A549 (cell line): ENCODE results near the gene CPNE7. TPM values are rescaled to one million over a fixed set of nuclear protein-coding genes. Genes with fewer than 3 reads are reported as not detected.

Experiments
- ATAC-seq, 2 experiments: fragments of 200-7000 bp in 1 of 2; fragments of >200 bp in 1 of 2; cut with Nextera tagmentation in 1 of 2; cut with Tn5 transposase in 1 of 2; 3 replicates each; pipeline versions ENCODE4 v1.8.0 to v1.9.1; 2018 to 2020; ENCODE audit warnings: mild to moderate bottlenecking in 1 of 2, moderate library complexity in 1 of 2
- CTCF ChIA-PET: fragments of 300-600 bp; sonication (Branson Sonifier 250); formaldehyde crosslinking; extraction: SDS; loops from one replicate; lab custom pipeline; 2021; ENCODE audit warnings: antibody characterized with exemption, inconsistent platforms; lab: Yijun Ruan, JAX
- POLR2A ChIA-PET: fragments of 350-600 bp; formaldehyde crosslinking; extraction: SDS; loops from one replicate; lab custom pipeline; 2021; ENCODE audit warnings: antibody characterized with exemption, inconsistent platforms; lab: Yijun Ruan, JAX
- DNase-seq, 2 experiments: peaks; one replicate each; pipeline versions ENCODE4 v3.0.0 to v3.0.0-alpha.2; 2011 to 2016; ENCODE audit warnings: low read depth in 1 of 2, low spot score in 1 of 2
- FAIRE-seq: peaks from 2 replicates; lab custom pipeline; 2011; peaks lifted over from hg19 to GRCh38; lab: Jason Lieb, UNC
- H3K27ac ChIP-seq, 2 experiments: fragments of >200 bp; sonication (Bioruptor Twin); formaldehyde crosslinking; 3 replicates each; pipeline ENCODE4 v1.5.1; 2016 to 2017
- H3K4me1 ChIP-seq: fragments of >200 bp; sonication (Bioruptor Twin); formaldehyde crosslinking; 3 replicates; pipeline ENCODE4 v1.6.1; 2016
- H3K4me2 ChIP-seq: fragments of >200 bp; sonication (Bioruptor Twin); formaldehyde crosslinking; 3 replicates; pipeline ENCODE4 v1.6.1; 2016
- H3K4me3 ChIP-seq: fragments of >200 bp; sonication (Bioruptor Twin); formaldehyde crosslinking; 3 replicates; pipeline ENCODE4 v1.5.1; 2016
- H3K9me3 ChIP-seq: fragments of >200 bp; sonication (Bioruptor Twin); formaldehyde crosslinking; 3 replicates; pipeline ENCODE4 v1.6.1; 2016
- CHD4 ChIP-seq: fragments of 200-600 bp; sonication (generic); IDR thresholded peaks from 2 replicates; pipeline ENCODE4 v1.6.1; 2016; ENCODE audit warnings: antibody characterized with exemption, mild to moderate bottlenecking, borderline replicate concordance
- CTCF ChIP-seq: fragments of >200 bp; sonication (Bioruptor Twin); formaldehyde crosslinking; IDR thresholded peaks from 3 replicates; pipeline ENCODE4 v1.5.1; 2016
- EHMT2 ChIP-seq: fragments of 200-600 bp; sonication (generic); IDR thresholded peaks from 2 replicates; pipeline ENCODE4 v1.6.1; 2016; ENCODE audit warnings: antibody characterized with exemption, low read depth, mild to moderate bottlenecking, moderate library complexity
- EP300 ChIP-seq, 2 experiments: fragments of >200 bp; sonication (Bioruptor Twin); formaldehyde crosslinking; IDR thresholded peaks; 2 replicates in 1 of 2; 3 replicates in 1 of 2; pipeline ENCODE4 v1.6.1; 2016 to 2017
- ESRRA ChIP-seq: fragments of 150-350 bp; IDR thresholded peaks from 2 replicates; pipeline ENCODE4 v1.6.1; 2014; ENCODE audit warnings: mild to moderate bottlenecking, low read length, borderline replicate concordance
- HEYL ChIP-seq: fragments of 250-450 bp; sonication (Bioruptor Pico); IDR thresholded peaks from 2 replicates; pipeline ENCODE4 v1.8.0; 2021; ENCODE audit warnings: mild to moderate bottlenecking, moderate library complexity
- HOXB5 ChIP-seq: fragments of 250-450 bp; sonication (Bioruptor Pico); IDR thresholded peaks from 2 replicates; pipeline ENCODE4 v1.5.0; 2020; ENCODE audit warnings: mild to moderate bottlenecking, moderate library complexity
- KDM1A ChIP-seq: fragments of 200-600 bp; sonication (generic); IDR thresholded peaks from 2 replicates; pipeline ENCODE4 v1.6.1; 2016; ENCODE audit warnings: low read depth, mild to moderate bottlenecking
- KDM5A ChIP-seq: fragments of 200-600 bp; sonication (generic); IDR thresholded peaks from 2 replicates; pipeline ENCODE4 v1.6.1; 2016; ENCODE audit warnings: antibody characterized with exemption, mild to moderate bottlenecking
- MAFK ChIP-seq: fragments of 450-650 bp; IDR thresholded peaks from 2 replicates; pipeline ENCODE4 v1.6.1; 2014; ENCODE audit not compliant: partially characterized antibody
- NFE2L2 ChIP-seq: fragments of 150-350 bp; conservative IDR thresholded peaks from 2 replicates; pipeline ENCODE4 v1.6.1; 2014; ENCODE audit warnings: low read length
- POLR2A ChIP-seq: IDR thresholded peaks from 2 replicates; pipeline ENCODE4 v1.6.1; 2012; ENCODE audit warnings: mild to moderate bottlenecking, low read length
- POLR2AphosphoS2 ChIP-seq: conservative IDR thresholded peaks from 2 replicates; pipeline ENCODE4 v1.6.1; 2012; ENCODE audit warnings: low read length, improper control_type of control experiment, inconsistent platforms
- RCOR1 ChIP-seq: fragments of 150-350 bp; IDR thresholded peaks from 2 replicates; pipeline ENCODE4 v1.6.1; 2014; ENCODE audit warnings: antibody characterized with exemption, low read length, low read depth
- ZSCAN20 ChIP-seq: fragments of 250-450 bp; sonication (Bioruptor Pico); IDR thresholded peaks from 2 replicates; pipeline ENCODE4 v1.8.0; 2022; ENCODE audit warnings: mild to moderate bottlenecking, moderate library complexity
- WGBS: methylation state at CpG from one replicate; pipeline ENCODE4 v1.1.6; 2017; ENCODE audit errors: missing lambda C conversion rate; 5-methylcytosine and 5-hydroxymethylcytosine counted together
- polyA plus RNA-seq, 4 experiments: library from polyadenylated mRNA; depleted of rRNA in 3 of 4; stranded (reverse); fragments of >200 nt; fragmentation: RNase III in 1 of 4; extraction: RNeasy Plus Mini Kit Qiagen cat#74134 plus additional on column Dnase treatment in 1 of 4; gene quantifications; 2 replicates in 3 of 4; 3 replicates in 1 of 4; pipeline ENCODE4 v1.2.3, GENCODE V29; 2011 to 2017
- TF ChIP-seq, protein P1 (sequence below): fragments of 450-650 bp; IDR thresholded peaks from 2 replicates; pipeline ENCODE4 v1.6.1; 2014; ENCODE audit warnings: antibody characterized with exemption
- TF ChIP-seq, protein P2 (sequence below): fragments of 250-450 bp; sonication (Bioruptor Pico); IDR thresholded peaks from 2 replicates; pipeline ENCODE4 v1.5.0; 2020; ENCODE audit warnings: low read depth, mild to moderate bottlenecking, moderate library complexity
- TF ChIP-seq, protein P3 (sequence below): IDR thresholded peaks from 2 replicates; pipeline ENCODE4 v1.6.1; 2012; ENCODE audit warnings: low read depth, borderline replicate concordance

The CPNE7 gene
- polyA plus RNA-seq, 2 of the 4 experiments (the other 2 are of a cell fraction) = 22.8 to 45.2 TPM

- TF ChIP-seq ESRRA = no peak
- TF ChIP-seq, protein P1, sequence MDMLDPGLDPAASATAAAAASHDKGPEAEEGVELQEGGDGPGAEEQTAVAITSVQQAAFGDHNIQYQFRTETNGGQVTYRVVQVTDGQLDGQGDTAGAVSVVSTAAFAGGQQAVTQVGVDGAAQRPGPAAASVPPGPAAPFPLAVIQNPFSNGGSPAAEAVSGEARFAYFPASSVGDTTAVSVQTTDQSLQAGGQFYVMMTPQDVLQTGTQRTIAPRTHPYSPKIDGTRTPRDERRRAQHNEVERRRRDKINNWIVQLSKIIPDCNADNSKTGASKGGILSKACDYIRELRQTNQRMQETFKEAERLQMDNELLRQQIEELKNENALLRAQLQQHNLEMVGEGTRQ = no peak
Observed at GRCh38 chr16:89546781-89547180, 28.8 kb upstream of the CPNE7 start (continued).

DNA sequence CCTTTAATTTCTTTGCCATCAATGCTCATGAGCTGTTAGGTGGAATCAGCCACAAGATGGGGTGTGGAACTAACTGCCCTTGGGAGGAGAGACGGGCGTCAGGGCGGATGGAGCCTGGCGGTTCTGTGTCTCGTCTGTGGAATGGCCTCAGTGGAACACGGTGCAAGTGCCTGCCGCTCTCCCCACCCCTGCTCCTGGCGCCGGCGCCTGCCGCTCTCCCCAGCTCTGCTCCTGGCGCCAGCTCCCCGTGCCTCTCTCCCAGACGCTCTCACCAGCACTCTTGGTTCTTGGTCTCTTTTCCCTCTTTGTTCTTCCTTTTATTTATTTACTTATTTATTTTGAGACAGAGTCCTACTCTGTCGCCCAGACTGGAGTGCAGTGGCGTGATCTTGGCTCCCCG, 28.3 kb upstream of the CPNE7 start:
- 96% methylated on average over 17 of the region's 17 CpGs for WGBS
- POLR2A ChIA-PET = no interaction called here
- no peak overlapping the region for H3K27ac ChIP-seq
- FAIRE-seq = no peak
- DNase-seq = no peak
- H3K4me3 ChIP-seq = no peak overlapping the region
- ATAC-seq = no peak
- H3K4me1 ChIP-seq = no peaks in the 10 kb centered on the region
- H3K9me3 ChIP-seq = no peaks in the 10 kb centered on the region
- TF ChIP-seq MAFK = no peak
- CTCF ChIA-PET = interaction anchor here (6.2 kb wide), 1 partner anchor 10 kb away, joined by 41 read pairs; no protein-coding TSS in a partner anchor
- H3K4me2 ChIP-seq = no peak overlapping the region

DNA sequence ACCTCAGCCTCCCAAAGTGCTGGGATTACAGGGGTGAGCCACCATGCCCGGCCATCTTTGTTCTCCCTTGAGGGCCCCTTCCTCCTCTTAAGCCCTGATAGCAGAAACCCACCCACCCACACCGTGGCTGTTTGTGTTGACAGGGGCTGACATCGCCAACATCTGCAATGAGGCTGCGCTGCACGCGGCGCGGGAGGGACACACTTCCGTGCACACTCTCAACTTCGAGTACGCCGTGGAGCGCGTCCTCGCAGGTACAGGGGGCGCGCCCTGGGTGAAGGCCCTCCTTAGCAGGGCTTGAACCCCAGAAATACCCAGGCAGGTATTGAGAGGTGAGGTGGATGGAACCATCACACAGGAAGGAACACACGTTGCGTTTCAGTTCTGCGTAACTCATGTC, 27.7 kb upstream of the CPNE7 start:
- 96% methylated on average over 20 of the region's 20 CpGs for WGBS
- ChIA-PET POLR2A (no interaction called here), CTCF (interaction anchor here (1.2 to 6.2 kb wide), 2 partner anchors 10 to 11 kb away, joined by 5 to 41 read pairs; no protein-coding TSS in a partner anchor)
- no peaks in the 10 kb centered on the region for H3K4me1 ChIP-seq
- ATAC-seq = no peak
- no peak overlapping the region for H3K27ac ChIP-seq
- no peak overlapping the region for H3K4me3 ChIP-seq
- TF ChIP-seq, protein P2, sequence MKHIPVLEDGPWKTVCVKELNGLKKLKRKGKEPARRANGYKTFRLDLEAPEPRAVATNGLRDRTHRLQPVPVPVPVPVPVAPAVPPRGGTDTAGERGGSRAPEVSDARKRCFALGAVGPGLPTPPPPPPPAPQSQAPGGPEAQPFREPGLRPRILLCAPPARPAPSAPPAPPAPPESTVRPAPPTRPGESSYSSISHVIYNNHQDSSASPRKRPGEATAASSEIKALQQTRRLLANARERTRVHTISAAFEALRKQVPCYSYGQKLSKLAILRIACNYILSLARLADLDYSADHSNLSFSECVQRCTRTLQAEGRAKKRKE (CRISPR knock-in tag) = no peak
- no peak for TF ChIP-seq EP300 (IDR thresholded peaks at IDR 0.05)
- no peak for TF ChIP-seq KDM1A
- H3K9me3 ChIP-seq = no peaks in the 10 kb centered on the region
- no peak for DNase-seq
- H3K4me2 ChIP-seq = no peak overlapping the region
- FAIRE-seq = no peak

DNA sequence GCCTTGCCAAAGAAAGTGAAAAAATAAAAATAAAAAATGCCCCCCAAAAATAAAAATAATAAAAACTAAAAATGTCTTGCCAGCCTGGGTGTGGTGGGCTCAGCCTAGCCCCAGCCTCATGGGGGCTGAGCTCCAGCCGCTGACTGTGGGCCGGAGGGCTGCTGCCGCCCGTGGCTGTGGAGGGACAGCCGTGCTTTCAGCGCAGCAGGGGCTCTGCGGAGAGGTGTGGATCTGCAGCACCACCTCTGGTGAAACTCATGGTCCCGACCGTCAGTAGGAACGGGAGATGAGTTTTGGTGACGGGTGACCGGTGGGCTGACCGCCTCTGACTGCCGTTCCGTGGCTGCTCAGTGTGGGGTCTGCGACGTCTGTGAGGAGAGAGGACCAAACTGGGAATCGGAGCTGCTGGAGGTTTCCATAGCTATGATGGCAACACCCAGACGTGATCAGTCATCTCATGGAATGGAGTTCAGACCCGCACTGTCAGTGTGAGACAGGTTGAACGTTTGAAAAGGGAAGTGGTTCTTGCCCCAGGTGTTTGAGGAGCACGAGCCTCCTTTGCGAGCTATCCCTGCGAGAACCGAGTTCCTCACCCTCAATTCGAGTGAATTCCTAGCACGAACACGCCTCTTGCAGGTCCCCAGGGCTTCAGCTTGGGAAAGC, 27.1 kb upstream of the CPNE7 start:
- ATAC-seq = no peak
- POLR2A ChIA-PET = no interaction called here

GRCh38 chr16:89549007-89549700, 26.4 kb upstream of the CPNE7 start:
- ChIA-PET POLR2A (no interaction called here), CTCF (interaction anchor here (0.6 to 6.2 kb wide), 6 partner anchors 9 to 79 kb away, joined by 3 to 41 read pairs (median 4); no protein-coding TSS in a partner anchor)
- no peak for ATAC-seq
- no peak for FAIRE-seq
- TF ChIP-seq, protein P2 (CRISPR knock-in tag) = no peak
- no peak for TF ChIP-seq NFE2L2
- no peak for TF ChIP-seq CTCF
- TF ChIP-seq POLR2AphosphoS2 = no peak
- no peak for TF ChIP-seq RCOR1
- no peak for TF ChIP-seq EHMT2
- no peak for TF ChIP-seq CHD4
- TF ChIP-seq ZSCAN20 (CRISPR knock-in tag) = no peak
- H3K4me2 ChIP-seq = no peak overlapping the region
- WGBS = 87% methylated on average over 10 of the region's 10 CpGs
- DNase-seq = no peak
- no peaks in the 10 kb centered on the region for H3K4me1 ChIP-seq
- H3K27ac ChIP-seq = no peak overlapping the region
- no peaks in the 10 kb centered on the region for H3K9me3 ChIP-seq
- no peak overlapping the region for H3K4me3 ChIP-seq

More for the DNA sequence above, 27.1 kb upstream of the CPNE7 start:
- Histone ChIP-seq H3K4me2 (no peak overlapping the region), H3K27ac (no peak overlapping the region), H3K4me3 (no peak overlapping the region), H3K4me1 (no peaks in the 10 kb centered on the region), H3K9me3 (no peaks in the 10 kb centered on the region)
- CTCF ChIA-PET = interaction anchor here (0.6 to 6.2 kb wide), 4 partner anchors 9 to 80 kb away, joined by 3 to 41 read pairs (median 4); no protein-coding TSS in a partner anchor
- FAIRE-seq (no peak), DNase-seq (no peak)
- TF ChIP-seq POLR2A (no peak), HEYL (CRISPR knock-in tag) (no peak), KDM5A (no peak), HOXB5 (CRISPR knock-in tag) (no peak), EHMT2 (no peak), EP300 (IDR thresholded peaks at IDR 0.05) (no peak)
- TF ChIP-seq, protein P3, sequence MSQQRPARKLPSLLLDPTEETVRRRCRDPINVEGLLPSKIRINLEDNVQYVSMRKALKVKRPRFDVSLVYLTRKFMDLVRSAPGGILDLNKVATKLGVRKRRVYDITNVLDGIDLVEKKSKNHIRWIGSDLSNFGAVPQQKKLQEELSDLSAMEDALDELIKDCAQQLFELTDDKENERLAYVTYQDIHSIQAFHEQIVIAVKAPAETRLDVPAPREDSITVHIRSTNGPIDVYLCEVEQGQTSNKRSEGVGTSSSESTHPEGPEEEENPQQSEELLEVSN = no peak
- 91% methylated on average over 28 of the region's 28 CpGs for WGBS
